Gastrocnemius medialis (tissue), 4 donors: Measurements from ENCODE around the gene RAX2. TPM values are rescaled to one million over a fixed set of nuclear protein-coding genes. Genes with fewer than 3 reads are reported as not detected.

Experiments
- ATAC-seq, 2 donors: fragments of 150-250 bp; one replicate each; pipeline ENCODE4 v1.9.1; 2016
- DNase-seq, 2 donors: peaks; one replicate each; pipeline ENCODE4 v3.0.0-alpha.2; 2019
- H3K27ac ChIP-seq, 4 donors: fragments of 200-600 bp; sonication (generic); 1 replicate in 1 of 4; 2 replicates in 3 of 4; pipeline ENCODE4 v1.5.1; 2016 to 2018; ENCODE audit warnings: mild to moderate bottlenecking in 2 of 4, moderate library complexity in 1 of 4
- H3K27me3 ChIP-seq, 3 donors: fragments of 200-600 bp; sonication (generic) in 2 of 3; 1 replicate in 1 of 3; 2 replicates in 2 of 3; pipeline versions ENCODE4 v1.5.1 to v1.6.0; 2016 to 2019; ENCODE audit warnings: mild to moderate bottlenecking in 1 of 3, moderate library complexity in 1 of 3
- H3K36me3 ChIP-seq, 2 donors: fragments of 200-600 bp; sonication (generic) in 1 of 2; one replicate each; pipeline ENCODE4 v1.5.1; 2017 to 2018
- H3K4me1 ChIP-seq, 2 donors: fragments of 200-600 bp; sonication (generic) in 1 of 2; one replicate each; pipeline ENCODE4 v1.5.1; 2016 to 2017; ENCODE audit warnings: mild to moderate bottlenecking in 2 of 2
- H3K4me3 ChIP-seq, 4 donors: fragments of 200-600 bp; sonication (generic) in 3 of 4; 1 replicate in 1 of 4; 2 replicates in 3 of 4; pipeline ENCODE4 v1.5.1; 2016 to 2019; ENCODE audit warnings: mild to moderate bottlenecking in 2 of 4
- H3K9me3 ChIP-seq, 3 donors: fragments of 200-600 bp; sonication (generic) in 2 of 3; 1 replicate in 1 of 3; 2 replicates in 2 of 3; pipeline ENCODE4 v1.5.1; 2016 to 2019
- CTCF ChIP-seq, 5 experiments: fragments of 450-650 bp in 3 of 5; fragments of 200-600 bp in 2 of 5; sonication (generic) in 2 of 5; IDR thresholded peaks in 4 of 5; conservative IDR thresholded peaks in 1 of 5; 1 replicate in 4 of 5; 2 replicates in 1 of 5; pipeline ENCODE4 v1.5.1; 2016 to 2019; ENCODE audit warnings: antibody characterized with exemption in 5 of 5, mild to moderate bottlenecking in 3 of 5, moderate library complexity in 3 of 5
- POLR2A ChIP-seq, 2 donors: fragments of 450-650 bp; IDR thresholded peaks; one replicate each; pipeline ENCODE4 v1.6.1; 2017; ENCODE audit warnings: antibody characterized with exemption in 2 of 2, mild to moderate bottlenecking in 2 of 2, moderate library complexity in 2 of 2
- in situ Hi-C, 4 donors: fragments of 200-750 bp; cut with MboI; loops; one replicate each; pipeline versions ENCODE4 v1.15.0 to v1.8.0; 2017; ENCODE audit warnings: low sequenced_read_pairs in 4 of 4
- intact Hi-C: fragments of 100-400 bp; cut with DNase I; formaldehyde crosslinking; loops from one replicate; pipeline ENCODE4 v1.15.1; 2023; ENCODE audit warnings: low total_unique reads
- total RNA-seq, 4 donors: library from RNA; depleted of rRNA; stranded (reverse); fragments of >200 nt; gene quantifications; one replicate each; pipeline versions ENCODE4 v1.1.0 to v1.2.3, GENCODE V29; 2016

RAX2 gene
- total RNA-seq, 4 donors from 2014 or later: not detected

- TF ChIP-seq CTCF (IDR thresholded peaks at IDR 0.05 in 4 of 5, conservative IDR thresholded peaks at IDR 0.05 in 1 of 5) (no peak), POLR2A (IDR thresholded peaks at IDR 0.05) (no peak)
Observed at GRCh38 chr19:3807574-3808354, 35.7 kb upstream of the RAX2 start.

GRCh38 chr19:3807131-3807480, 35.1 kb upstream of the RAX2 start:
- Histone ChIP-seq H3K36me3 (no peaks in the 10 kb centered on the region), H3K27ac (no peak overlapping the region), H3K9me3 (no peaks in the 10 kb centered on the region), H3K4me3 (no peak overlapping the region), H3K4me1 (no peaks in the 10 kb centered on the region), H3K27me3 (peaks cover 21 to 41% (median 39%) of the 10 kb centered on the region in 3 donors)
- in situ Hi-C loops (no loop called here), intact Hi-C loops (no loop called here)
- ATAC-seq (no peak), DNase-seq (no peak)
- TF ChIP-seq CTCF (IDR thresholded peaks at IDR 0.05 in 4 of 5, conservative IDR thresholded peaks at IDR 0.05 in 1 of 5): no peak
- no peak for TF ChIP-seq POLR2A (IDR thresholded peaks at IDR 0.05)

More at GRCh38 chr19:3807574-3808354, 35.7 kb upstream of the RAX2 start:
- DNase-seq (no peak), ATAC-seq (no peak)
- Histone ChIP-seq H3K4me3 (no peak overlapping the region), H3K27me3 (peaks cover 17 to 39% (median 35%) of the 10 kb centered on the region in 3 donors), H3K9me3 (no peaks in the 10 kb centered on the region), H3K27ac (no peak overlapping the region), H3K4me1 (no peaks in the 10 kb centered on the region), H3K36me3 (no peaks in the 10 kb centered on the region)
- in situ Hi-C loops (no loop called here), intact Hi-C loops (no loop called here)

- no peak for TF ChIP-seq CTCF (IDR thresholded peaks at IDR 0.05 in 4 of 5, conservative IDR thresholded peaks at IDR 0.05 in 1 of 5)
- TF ChIP-seq POLR2A (IDR thresholded peaks at IDR 0.05): no peak
- no peaks in the 10 kb centered on the region for H3K9me3 ChIP-seq
- intact Hi-C loops (no loop called here), in situ Hi-C loops (no loop called here)
- DNase-seq (no peak), ATAC-seq (no peak)
- H3K36me3 ChIP-seq: no peaks in the 10 kb centered on the region
- peaks cover 28 to 45% (median 44%) of the 10 kb centered on the region in 3 donors for H3K27me3 ChIP-seq
- H3K4me3 ChIP-seq: no peak overlapping the region
- H3K4me1 ChIP-seq: peaks cover 0 to 3% of the 10 kb centered on the region in 2 donors
- no peak overlapping the region for H3K27ac ChIP-seq
Observed at GRCh38 chr19:3805859-3806258, 33.8 kb upstream of the RAX2 start.

GRCh38 chr19:3804429-3804828, 32.4 kb upstream of the RAX2 start:
- Histone ChIP-seq H3K9me3 (no peaks in the 10 kb centered on the region), H3K27ac (no peak overlapping the region), H3K36me3 (no peaks in the 10 kb centered on the region), H3K27me3 (peaks cover 39 to 55% (median 52%) of the 10 kb centered on the region in 3 donors), H3K4me3 (no peak overlapping the region), H3K4me1 (peaks cover 0 to 3% of the 10 kb centered on the region in 2 donors)
- no peak for TF ChIP-seq POLR2A (IDR thresholded peaks at IDR 0.05)
- TF ChIP-seq CTCF (IDR thresholded peaks at IDR 0.05 in 4 of 5, conservative IDR thresholded peaks at IDR 0.05 in 1 of 5): no peak
- ATAC-seq (no peak), DNase-seq (no peak)
- intact Hi-C loops (no loop called here), in situ Hi-C loops (no loop called here)
